Suprapubic skin (tissue), 4 donors: ENCODE results near the gene GRAP2. TPM values are rescaled to one million over a fixed set of nuclear protein-coding genes. Genes with fewer than 3 reads are reported as not detected.

Experiments used
- DNase-seq, 2 donors: peaks; one replicate each; pipeline ENCODE4 v3.0.0-alpha.2; 2019; ENCODE audit warnings: low spot score in 2 of 2
- H3K27ac ChIP-seq: fragments of 200-600 bp; sonication (generic); one replicate; pipeline ENCODE4 v1.5.1; 2019
- H3K27me3 ChIP-seq: fragments of 200-600 bp; sonication (generic); one replicate; pipeline ENCODE4 v1.5.1; 2019
- H3K36me3 ChIP-seq: fragments of 200-600 bp; sonication (generic); one replicate; pipeline ENCODE4 v1.5.1; 2019
- H3K4me1 ChIP-seq: fragments of 200-600 bp; sonication (generic); one replicate; pipeline ENCODE4 v1.5.1; 2019
- H3K4me3 ChIP-seq: fragments of 200-600 bp; sonication (generic); one replicate; pipeline ENCODE4 v1.5.1; 2019; ENCODE audit warnings: mild to moderate bottlenecking
- H3K9me3 ChIP-seq: fragments of 200-600 bp; sonication (generic); one replicate; pipeline ENCODE4 v1.5.1; 2019
- EP300 ChIP-seq: sonication (generic); formaldehyde crosslinking; IDR thresholded peaks from one replicate; pipeline ENCODE4 v1.6.1; 2017; ENCODE audit warnings: antibody characterized with exemption
- POLR2A ChIP-seq, 2 donors: fragments of 450-650 bp; IDR thresholded peaks; one replicate each; pipeline ENCODE4 v1.6.1; 2017; ENCODE audit warnings: antibody characterized with exemption in 2 of 2, mild to moderate bottlenecking in 2 of 2, moderate library complexity in 2 of 2
- POLR2AphosphoS5 ChIP-seq, 3 donors: sonication (generic); formaldehyde crosslinking; IDR thresholded peaks; one replicate each; pipeline ENCODE4 v1.6.1; 2017; ENCODE audit warnings: antibody characterized with exemption in 3 of 3
- WGBS: methylation state at CpG from one replicate; pipeline ENCODE4 v1.1.5; 2018; 5-methylcytosine and 5-hydroxymethylcytosine counted together
- total RNA-seq, 4 donors: library from RNA; depleted of rRNA; stranded (reverse); fragments of >200 nt; gene quantifications; one replicate each; pipeline ENCODE4 v1.1.0, GENCODE V29; 2016
- TF ChIP-seq, protein P1 (sequence below), 2 donors: fragments of 200-600 bp in 1 of 2; fragments of 450-650 bp in 1 of 2; sonication (generic) in 1 of 2; IDR thresholded peaks; one replicate each; pipeline ENCODE4 v1.5.1; 2016 to 2019; ENCODE audit warnings: antibody characterized with exemption in 2 of 2, mild to moderate bottlenecking in 1 of 2, moderate library complexity in 1 of 2

The GRAP2 gene
- total RNA-seq, 4 donors from 2014 or later = 0.16 to 10.1 (median 4.8) TPM

DNA sequence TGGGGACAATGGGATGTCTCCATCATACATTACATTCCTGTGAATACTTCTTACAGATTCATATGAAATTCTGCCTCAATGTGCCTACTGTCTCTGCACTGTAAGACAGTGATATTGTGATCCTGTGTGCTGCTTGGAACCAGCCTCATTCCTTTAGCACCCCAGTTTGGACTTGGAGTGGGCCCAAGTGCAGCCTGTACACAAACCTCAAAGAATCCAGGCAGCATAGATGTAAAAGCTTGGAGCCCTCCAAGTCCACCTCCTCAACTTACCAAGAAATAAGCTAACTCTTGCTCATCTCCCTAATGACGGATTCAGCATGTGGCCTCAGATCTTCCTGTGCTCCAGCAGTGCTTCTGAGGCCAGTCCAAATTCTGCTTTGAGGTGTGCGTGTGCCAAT, 24.4 kb downstream of the GRAP2 start:
- peaks cover 22% of the 10 kb centered on the region for H3K4me1 ChIP-seq
- no peak for TF ChIP-seq POLR2AphosphoS5 (IDR thresholded peaks at IDR 0.05)
- no peak for TF ChIP-seq POLR2A (IDR thresholded peaks at IDR 0.05)
- TF ChIP-seq, protein P1, sequence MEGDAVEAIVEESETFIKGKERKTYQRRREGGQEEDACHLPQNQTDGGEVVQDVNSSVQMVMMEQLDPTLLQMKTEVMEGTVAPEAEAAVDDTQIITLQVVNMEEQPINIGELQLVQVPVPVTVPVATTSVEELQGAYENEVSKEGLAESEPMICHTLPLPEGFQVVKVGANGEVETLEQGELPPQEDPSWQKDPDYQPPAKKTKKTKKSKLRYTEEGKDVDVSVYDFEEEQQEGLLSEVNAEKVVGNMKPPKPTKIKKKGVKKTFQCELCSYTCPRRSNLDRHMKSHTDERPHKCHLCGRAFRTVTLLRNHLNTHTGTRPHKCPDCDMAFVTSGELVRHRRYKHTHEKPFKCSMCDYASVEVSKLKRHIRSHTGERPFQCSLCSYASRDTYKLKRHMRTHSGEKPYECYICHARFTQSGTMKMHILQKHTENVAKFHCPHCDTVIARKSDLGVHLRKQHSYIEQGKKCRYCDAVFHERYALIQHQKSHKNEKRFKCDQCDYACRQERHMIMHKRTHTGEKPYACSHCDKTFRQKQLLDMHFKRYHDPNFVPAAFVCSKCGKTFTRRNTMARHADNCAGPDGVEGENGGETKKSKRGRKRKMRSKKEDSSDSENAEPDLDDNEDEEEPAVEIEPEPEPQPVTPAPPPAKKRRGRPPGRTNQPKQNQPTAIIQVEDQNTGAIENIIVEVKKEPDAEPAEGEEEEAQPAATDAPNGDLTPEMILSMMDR (IDR thresholded peaks at IDR 0.05) = no peak
- TF ChIP-seq EP300 = no peak
- H3K27me3 ChIP-seq = peaks cover 22% of the 10 kb centered on the region
- no peak overlapping the region for H3K4me3 ChIP-seq
- H3K36me3 ChIP-seq = no peaks in the 10 kb centered on the region
- no peak overlapping the region for H3K27ac ChIP-seq
- 34% methylated on average over 2 of the region's 2 CpGs for WGBS
- no peak for DNase-seq
- H3K9me3 ChIP-seq = no peaks in the 10 kb centered on the region

DNA sequence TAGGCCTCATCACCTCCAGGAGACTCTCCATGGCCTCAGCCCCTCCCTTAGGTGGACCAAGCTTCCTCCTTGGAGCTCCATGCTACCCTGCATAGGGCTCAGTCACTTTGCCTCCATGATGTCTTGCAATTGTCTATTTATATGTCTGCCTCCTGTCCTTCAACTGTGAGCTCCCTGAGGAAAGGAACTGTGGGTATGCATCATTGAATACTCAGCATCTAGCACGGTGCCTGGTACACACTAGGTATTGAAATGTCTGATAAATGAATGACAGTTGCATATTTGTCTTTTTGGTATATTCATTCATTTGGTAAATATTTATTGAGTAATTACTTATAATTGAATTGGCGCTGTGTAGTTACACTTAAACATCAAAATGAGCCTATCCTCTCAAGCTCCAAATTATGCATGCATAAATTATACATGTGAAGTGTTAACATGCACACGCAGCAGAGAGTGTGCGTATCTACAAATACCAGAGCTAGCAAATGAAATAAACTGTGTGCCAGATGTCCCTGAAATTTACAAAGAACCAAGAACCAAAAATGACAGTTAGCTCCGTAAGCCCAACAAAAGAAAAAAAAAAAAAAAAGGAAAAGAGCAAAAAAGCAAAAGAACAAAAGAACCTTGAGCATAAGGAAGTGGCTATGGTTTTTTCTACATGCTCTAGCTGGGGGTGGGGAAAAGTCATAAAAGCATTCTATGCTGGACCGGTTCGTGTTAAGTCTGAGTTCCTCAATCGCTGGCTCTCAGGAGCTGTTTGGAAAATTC, 25.2 kb downstream of the GRAP2 start:
- no peaks in the 10 kb centered on the region for H3K9me3 ChIP-seq
- no peak for TF ChIP-seq POLR2AphosphoS5 (IDR thresholded peaks at IDR 0.05)
- no peak for TF ChIP-seq POLR2A (IDR thresholded peaks at IDR 0.05)
- TF ChIP-seq EP300 = no peak
- TF ChIP-seq, protein P1 (IDR thresholded peaks at IDR 0.05) = no peak
- 50% methylated on average over 8 of the region's 8 CpGs for WGBS
- peaks cover 25% of the 10 kb centered on the region for H3K27me3 ChIP-seq
- DNase-seq = no peak
- H3K36me3 ChIP-seq = no peaks in the 10 kb centered on the region
- H3K4me1 ChIP-seq = peaks cover 25% of the 10 kb centered on the region
- H3K4me3 ChIP-seq = peak overlapping the region; percentile 8
- H3K27ac ChIP-seq = no peak overlapping the region

DNA sequence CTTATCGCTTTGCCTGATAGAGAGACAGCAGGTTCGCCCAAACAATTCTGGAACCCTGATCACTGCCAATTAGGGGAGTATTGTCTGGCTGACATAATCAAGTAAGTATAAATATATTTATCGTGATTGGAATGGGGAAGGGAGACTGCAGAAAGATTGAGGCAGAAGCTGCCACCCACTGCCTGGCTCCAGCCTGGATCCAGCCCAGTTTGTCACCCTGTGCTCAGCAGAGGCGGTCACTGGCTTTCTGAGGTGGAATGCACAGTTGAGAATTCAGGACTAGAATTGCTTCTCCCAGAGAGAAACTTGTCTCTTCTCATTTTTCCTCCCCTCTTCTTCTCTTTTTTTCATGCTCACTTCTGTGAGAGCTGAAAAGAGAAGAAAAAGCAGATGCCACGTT, 25.9 kb downstream of the GRAP2 start:
- TF ChIP-seq EP300 = no peak
- TF ChIP-seq, protein P1 (IDR thresholded peaks at IDR 0.05) = no peak
- no peak for TF ChIP-seq POLR2AphosphoS5 (IDR thresholded peaks at IDR 0.05)
- TF ChIP-seq POLR2A (IDR thresholded peaks at IDR 0.05) = no peak
- Histone ChIP-seq H3K36me3 (no peaks in the 10 kb centered on the region), H3K4me3 (peak overlapping the region; percentile 8), H3K27me3 (peaks cover 25% of the 10 kb centered on the region), H3K9me3 (no peaks in the 10 kb centered on the region), H3K4me1 (peaks cover 32% of the 10 kb centered on the region), H3K27ac (no peak overlapping the region)
- no peak for DNase-seq
- 56% methylated on average over 5 of the region's 5 CpGs for WGBS

DNA sequence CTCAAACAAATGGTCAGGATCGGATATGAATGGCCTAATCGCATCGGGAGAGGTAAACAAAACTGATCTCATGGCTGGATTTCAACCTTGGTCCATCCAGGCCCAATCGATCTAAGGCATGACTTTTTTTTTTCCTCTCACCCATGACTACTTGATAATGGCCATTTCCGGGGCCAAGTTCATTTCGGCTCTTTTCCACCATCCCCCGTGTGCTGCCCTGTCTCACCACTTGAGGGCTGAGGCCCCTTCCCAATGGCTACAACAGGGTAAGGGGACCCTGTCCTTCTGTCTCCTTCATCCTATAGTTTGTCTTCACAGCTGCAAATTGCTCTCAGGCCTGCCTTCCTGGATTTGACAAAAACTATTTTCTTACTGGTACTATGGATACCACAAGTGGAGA, 26.7 kb downstream of the GRAP2 start:
- no peak for DNase-seq
- TF ChIP-seq POLR2AphosphoS5 (IDR thresholded peaks at IDR 0.05) (no peak), EP300 (no peak)
- TF ChIP-seq, protein P1 (IDR thresholded peaks at IDR 0.05) = no peak
- Histone ChIP-seq H3K4me1 (peaks cover 35% of the 10 kb centered on the region), H3K4me3 (no peak overlapping the region), H3K9me3 (no peaks in the 10 kb centered on the region), H3K27ac (no peak overlapping the region), H3K36me3 (no peaks in the 10 kb centered on the region), H3K27me3 (peaks cover 25% of the 10 kb centered on the region)
- 71% methylated on average over 7 of the region's 7 CpGs for WGBS

DNA sequence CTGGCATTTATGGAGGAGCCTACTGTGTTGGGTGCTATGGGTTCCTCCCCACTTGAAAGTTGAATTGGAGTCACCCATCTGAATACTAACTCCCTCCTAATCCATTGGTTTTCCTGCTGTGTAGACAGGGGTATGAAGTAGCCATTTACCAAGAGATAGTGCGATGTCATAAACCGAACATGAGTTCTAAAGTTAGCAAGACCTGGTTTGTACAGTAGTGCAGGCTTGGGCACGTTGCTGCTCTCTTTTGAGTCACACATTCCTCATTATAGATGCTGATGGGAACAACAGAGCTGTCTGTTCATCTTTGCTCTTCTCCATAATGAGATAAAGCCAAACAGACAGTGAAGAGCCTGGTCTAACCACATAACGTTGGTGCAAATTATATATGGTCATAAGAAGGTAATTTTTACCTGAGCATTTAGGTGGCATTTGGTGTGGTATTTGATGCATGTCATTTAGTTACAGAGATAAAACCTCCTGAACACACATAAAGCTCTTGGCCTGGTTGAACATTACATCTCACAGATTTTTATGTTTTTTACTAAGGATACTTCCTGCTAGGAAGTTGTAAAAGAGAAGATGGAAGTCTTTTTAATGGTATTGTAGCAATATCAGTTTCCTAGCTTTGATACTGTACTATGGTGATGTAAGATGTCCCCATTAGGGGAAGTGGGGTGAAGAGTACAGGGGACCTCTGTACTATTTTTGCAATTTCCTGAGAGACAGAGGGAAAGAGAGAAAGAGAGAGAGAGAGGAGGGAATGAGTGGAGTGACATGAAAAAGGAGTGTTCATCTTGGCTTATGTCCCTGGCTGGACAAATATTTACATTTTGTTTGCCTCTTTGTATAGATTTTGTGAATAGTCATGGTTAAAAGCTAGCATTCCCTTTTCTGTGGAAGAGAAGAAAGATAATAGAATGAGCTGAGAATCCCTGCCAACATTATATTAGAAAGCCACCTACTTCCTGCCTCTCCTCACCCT, 27.9 kb downstream of the GRAP2 start:
- Histone ChIP-seq H3K9me3 (no peaks in the 10 kb centered on the region), H3K4me1 (peaks cover 35% of the 10 kb centered on the region), H3K36me3 (no peaks in the 10 kb centered on the region), H3K4me3 (no peak overlapping the region), H3K27me3 (peaks cover 25% of the 10 kb centered on the region), H3K27ac (no peak overlapping the region)
- TF ChIP-seq, protein P1 (IDR thresholded peaks at IDR 0.05) = no peak
- TF ChIP-seq POLR2AphosphoS5 (IDR thresholded peaks at IDR 0.05) (no peak), EP300 (no peak), POLR2A (IDR thresholded peaks at IDR 0.05) (no peak)
- DNase-seq = no peak
- WGBS = 35% methylated on average over 4 of the region's 4 CpGs
